ENCODE data around the gene FKBP2.
A peak's percentile ranks its signal among the peaks of the same experiment; 100 is the strongest.

The FKBP2 gene

DNA sequence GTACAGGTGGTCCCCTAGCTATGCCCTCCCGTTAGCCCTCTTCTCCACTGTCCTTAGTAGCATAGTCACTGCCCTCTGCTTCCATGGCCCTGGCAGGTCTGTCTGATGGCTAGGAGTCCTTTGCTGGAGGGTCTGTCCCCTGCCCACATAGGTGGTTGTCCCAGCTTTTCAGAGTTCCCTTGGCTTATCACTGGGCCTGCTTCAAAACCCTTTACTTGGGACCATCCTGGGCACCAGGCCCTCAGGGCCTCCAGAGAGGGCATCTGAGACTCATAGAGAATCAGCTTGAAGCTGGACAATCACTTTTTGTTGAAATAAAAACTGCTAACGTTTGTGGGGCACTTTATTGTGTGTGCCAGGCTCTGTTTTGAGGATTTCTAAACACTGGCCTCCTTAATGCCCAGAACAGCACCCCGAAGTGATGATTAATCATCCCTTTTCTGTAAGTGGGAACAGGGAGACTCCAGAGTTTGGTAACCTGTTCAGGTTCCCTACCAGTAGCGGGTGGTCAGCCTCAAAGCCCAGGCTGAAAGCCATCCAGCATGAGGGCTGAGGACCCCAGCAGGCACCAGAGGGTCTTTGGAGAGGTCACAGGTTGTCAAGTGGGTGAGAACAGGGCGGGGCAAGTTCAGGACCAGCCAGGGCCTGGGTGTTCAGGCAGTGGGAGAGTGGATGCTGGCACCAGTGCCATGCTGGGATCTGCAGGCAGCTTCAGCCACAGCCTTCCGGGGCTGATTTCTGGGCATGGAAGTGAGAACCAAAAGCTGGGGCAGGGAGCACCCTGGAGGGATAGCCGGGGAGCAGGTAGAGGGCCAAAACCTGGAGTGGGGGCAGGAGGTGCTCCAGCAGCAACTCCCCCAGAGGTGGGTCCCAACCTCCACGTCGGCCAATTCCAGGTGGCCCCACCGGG lies 49.7 kb downstream of the FKBP2 start:
- peaks cover 65% of the 10 kb centered on the region for H3K27me3 Mint-ChIP-seq (ENCODE audit: low read depth, poor library complexity)
- no peaks in the 10 kb centered on the region for H3K9me3 Mint-ChIP-seq
- H3K27ac Mint-ChIP-seq, result no peak overlapping the region
- H3K4me1 Mint-ChIP-seq, result peaks cover 14% of the 10 kb centered on the region
- TF ChIP-seq, protein P1, sequence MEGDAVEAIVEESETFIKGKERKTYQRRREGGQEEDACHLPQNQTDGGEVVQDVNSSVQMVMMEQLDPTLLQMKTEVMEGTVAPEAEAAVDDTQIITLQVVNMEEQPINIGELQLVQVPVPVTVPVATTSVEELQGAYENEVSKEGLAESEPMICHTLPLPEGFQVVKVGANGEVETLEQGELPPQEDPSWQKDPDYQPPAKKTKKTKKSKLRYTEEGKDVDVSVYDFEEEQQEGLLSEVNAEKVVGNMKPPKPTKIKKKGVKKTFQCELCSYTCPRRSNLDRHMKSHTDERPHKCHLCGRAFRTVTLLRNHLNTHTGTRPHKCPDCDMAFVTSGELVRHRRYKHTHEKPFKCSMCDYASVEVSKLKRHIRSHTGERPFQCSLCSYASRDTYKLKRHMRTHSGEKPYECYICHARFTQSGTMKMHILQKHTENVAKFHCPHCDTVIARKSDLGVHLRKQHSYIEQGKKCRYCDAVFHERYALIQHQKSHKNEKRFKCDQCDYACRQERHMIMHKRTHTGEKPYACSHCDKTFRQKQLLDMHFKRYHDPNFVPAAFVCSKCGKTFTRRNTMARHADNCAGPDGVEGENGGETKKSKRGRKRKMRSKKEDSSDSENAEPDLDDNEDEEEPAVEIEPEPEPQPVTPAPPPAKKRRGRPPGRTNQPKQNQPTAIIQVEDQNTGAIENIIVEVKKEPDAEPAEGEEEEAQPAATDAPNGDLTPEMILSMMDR (IDR thresholded peaks at IDR 0.05), result no peak
- H3K36me3 Mint-ChIP-seq (ENCODE audit: low read depth), result no peaks in the 10 kb centered on the region
- peak overlapping the region; percentile 71 for H3K4me3 Mint-ChIP-seq
- DNase-seq, result no peak

DNA sequence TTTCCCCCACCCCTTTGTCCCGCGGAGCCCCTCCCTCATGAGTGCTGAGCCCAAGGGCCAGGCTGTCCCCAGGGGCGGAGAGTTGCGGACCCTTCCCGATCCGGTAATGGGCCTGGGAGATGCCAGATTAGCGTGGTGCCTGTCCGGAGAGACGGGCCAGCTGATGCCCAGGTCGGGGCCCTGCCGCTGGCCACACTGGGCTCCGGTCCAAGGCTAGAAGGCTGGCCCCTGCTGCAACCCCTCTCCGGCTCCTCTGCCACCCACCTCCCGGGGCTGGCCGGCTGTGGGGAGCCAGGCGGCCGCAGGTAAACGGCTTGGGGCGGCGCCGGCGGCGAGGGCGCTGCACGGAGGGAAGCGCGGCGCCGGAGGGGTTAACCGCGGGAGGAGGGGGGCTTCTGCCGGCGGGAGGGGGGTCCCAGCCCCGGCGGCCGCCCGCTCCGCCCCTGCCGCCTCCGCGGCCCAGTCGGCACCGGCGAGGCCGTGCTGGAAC lies 50.4 kb downstream of the FKBP2 start, which contains the start of gene KCNK4:
Gene KCNK4 (plus strand): TSS at position 41 of the 490 bp plus-strand sequence. CDS start 1,717 bp downstream, outside the sequence.
- TF ChIP-seq, protein P1 (IDR thresholded peaks at IDR 0.05), result no peak
- DNase-seq, result no peak
- peaks cover 72% of the 10 kb centered on the region for H3K27me3 Mint-ChIP-seq (ENCODE audit: low read depth, poor library complexity)
- H3K9me3 Mint-ChIP-seq, result no peaks in the 10 kb centered on the region
- peaks cover 12% of the 10 kb centered on the region for H3K4me1 Mint-ChIP-seq
- H3K27ac Mint-ChIP-seq, result no peak within 1 kb of the TSS
- H3K36me3 Mint-ChIP-seq (ENCODE audit: low read depth), result no peaks in the 10 kb centered on the region
- peak within 1 kb of the TSS; percentile 71 for H3K4me3 Mint-ChIP-seq

DNA sequence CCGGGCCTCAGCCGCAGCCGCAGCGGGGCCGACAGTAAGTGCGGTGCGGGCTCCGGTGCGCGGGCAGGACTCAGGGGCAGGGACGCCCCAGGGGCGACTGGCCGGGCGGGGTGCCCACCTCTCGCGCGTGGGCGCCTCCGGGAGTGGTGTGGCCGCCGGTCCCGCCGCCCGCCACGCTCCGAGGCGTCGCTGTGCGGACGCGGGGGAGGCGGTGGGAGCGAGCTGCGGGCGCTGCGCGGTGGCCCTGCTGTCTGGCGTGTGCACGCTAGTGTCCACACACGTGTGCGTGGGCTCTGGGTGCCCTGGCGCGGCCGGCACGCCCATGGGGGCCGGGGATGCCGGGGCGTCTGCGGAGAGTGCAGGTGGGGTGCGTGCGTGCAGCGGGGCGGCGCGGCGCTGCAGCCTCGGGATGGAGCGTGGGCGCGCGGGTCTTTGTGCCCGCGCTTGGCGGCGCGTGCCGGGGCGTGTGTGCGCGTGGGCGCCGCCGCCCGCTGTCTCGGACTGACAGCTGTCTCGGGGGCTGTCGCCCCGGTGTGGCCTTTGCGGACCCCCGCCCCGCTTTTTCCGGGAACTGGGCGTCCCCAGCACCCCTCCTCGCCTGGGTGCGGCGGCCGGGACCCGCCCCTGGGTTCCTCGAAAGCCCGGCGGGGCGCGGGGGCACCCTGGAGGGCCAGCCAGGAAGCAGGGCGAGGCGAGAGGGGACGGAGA lies 51.0 kb downstream of the FKBP2 start:
- Mint-ChIP-seq H3K4me3 (no peak overlapping the region), H3K4me1 (peaks cover 6% of the 10 kb centered on the region), H3K27ac (no peak overlapping the region), H3K9me3 (no peaks in the 10 kb centered on the region), H3K36me3 (ENCODE audit: low read depth) (no peaks in the 10 kb centered on the region), H3K27me3 (ENCODE audit: low read depth, poor library complexity) (peaks cover 76% of the 10 kb centered on the region)
- peak; percentile 36 for DNase-seq
- TF ChIP-seq, protein P1 (IDR thresholded peaks at IDR 0.05), result no peak

DNA sequence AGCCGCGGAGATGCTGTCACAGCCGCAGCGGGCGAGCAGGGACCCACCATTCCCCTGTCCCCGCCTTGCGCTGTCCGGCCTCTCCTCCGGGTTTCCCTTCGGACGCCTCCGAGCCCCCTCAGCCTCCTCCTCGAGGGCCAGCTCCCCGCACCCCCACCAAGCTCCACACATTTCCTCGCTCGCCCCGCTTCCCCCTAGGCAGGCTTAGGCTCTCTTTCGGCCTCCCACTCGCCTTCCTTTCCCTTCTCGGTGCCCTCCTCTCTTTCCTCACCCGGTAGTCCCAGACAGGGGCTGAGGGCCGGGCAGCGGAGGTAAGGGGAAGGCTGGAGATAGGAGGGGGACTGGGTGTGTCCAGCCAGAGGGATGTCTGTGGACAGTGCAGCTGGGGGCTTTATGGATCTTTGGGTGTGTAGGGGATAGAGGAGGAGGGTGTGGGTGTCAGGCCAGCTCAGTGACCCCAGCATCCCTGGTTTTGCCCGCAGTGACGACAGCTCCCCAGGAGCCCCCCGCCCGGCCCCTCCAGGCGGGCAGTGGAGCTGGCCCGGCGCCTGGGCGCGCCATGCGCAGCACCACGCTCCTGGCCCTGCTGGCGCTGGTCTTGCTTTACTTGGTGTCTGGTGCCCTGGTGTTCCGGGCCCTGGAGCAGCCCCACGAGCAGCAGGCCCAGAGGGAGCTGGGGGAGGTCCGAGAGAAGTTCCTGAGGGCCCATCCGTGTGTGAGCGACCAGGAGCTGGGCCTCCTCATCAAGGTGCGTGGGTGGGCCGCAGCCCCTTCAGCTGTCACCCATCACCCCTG lies 51.8 kb downstream of the FKBP2 start:
- Mint-ChIP-seq H3K4me1 (peaks cover 9% of the 10 kb centered on the region), H3K9me3 (no peaks in the 10 kb centered on the region), H3K4me3 (peak overlapping the region; percentile 66), H3K27me3 (ENCODE audit: low read depth, poor library complexity) (peaks cover 83% of the 10 kb centered on the region), H3K27ac (no peak overlapping the region), H3K36me3 (ENCODE audit: low read depth) (no peaks in the 10 kb centered on the region)
- TF ChIP-seq, protein P1 (IDR thresholded peaks at IDR 0.05), result no peak
- peak; percentile 42 for DNase-seq

Measured in nephron progenitor cell (in vitro differentiated cells).